Activated CD8-positive, alpha-beta memory T cell treated with anti-CD3 and anti-CD28 coated beads for 36 hours (primary cell): ENCODE measurements around the gene SPACDR. TPM values are rescaled to one million over a fixed set of nuclear protein-coding genes. Genes with fewer than 3 reads are reported as not detected.
"Not testable (repeated sequence)": the region's sequence is repeated elsewhere in the genome, so short reads cannot be mapped to it uniquely, and the experiment has no call there.

ENCODE experiments used
- CTCF ChIA-PET: fragments of 350-600 bp; sonication (Branson Sonifier 250); formaldehyde crosslinking; loops from one replicate; lab custom pipeline; 2021; ENCODE audit warnings: antibody characterized with exemption; lab: Charles Lee
- POLR2A ChIA-PET: fragments of 350-600 bp; sonication (Branson Sonifier 250); formaldehyde crosslinking; loops from one replicate; lab custom pipeline; 2021; ENCODE audit warnings: antibody characterized with exemption; lab: Charles Lee
- total RNA-seq, 2 experiments: library from RNA; stranded (reverse); gene quantifications; one replicate each; pipeline ENCODE4 v1.2.3, GENCODE V29; 2021

SPACDR gene
- total RNA-seq, 2 experiments from 2014 or later, result 1.4 to 1.6 TPM

GRCh38 chr7:100447363-100447762 is 16.7 kb downstream of the SPACDR start:
- CTCF ChIA-PET, result interaction anchor here (0.6 to 2.8 kb wide), 4 partner anchors 10 to 105 kb away, joined by 3 to 8 read pairs (median 3); partner anchors contain the start of genes PPP1R35 and TSC22D4
- POLR2A ChIA-PET, result interaction anchor here (0.6 kb wide), 1 partner anchor 253 kb away, joined by 3 read pairs; no protein-coding TSS in a partner anchor

- CTCF ChIA-PET, result interaction anchor here (0.7 to 2.8 kb wide), 5 partner anchors 9 to 39 kb away, joined by 3 to 9 read pairs (median 7); partner anchors contain the start of genes NYAP1 and PPP1R35
Observed at GRCh38 chr7:100446040-100446439, 18.0 kb downstream of the SPACDR start.

GRCh38 chr7:100444311-100445278 is 19.5 kb downstream of the SPACDR start:
- CTCF ChIA-PET, result no interaction called here
- POLR2A ChIA-PET, result interaction anchor here (0.6 kb wide), 1 partner anchor 15 kb away, joined by 5 read pairs; the partner anchor contains the start of gene MEPCE

More at GRCh38 chr7:100446040-100446439, 18.0 kb downstream of the SPACDR start:
- POLR2A ChIA-PET, result no interaction called here

GRCh38 chr7:100443096-100443840 is 20.8 kb downstream of the SPACDR start:
- CTCF ChIA-PET, result no interaction called here
- POLR2A ChIA-PET, result interaction anchor here (0.7 kb wide), 1 partner anchor 1064 kb away, joined by 7 read pairs; no protein-coding TSS in a partner anchor

- ChIA-PET CTCF (interaction anchor here (0.7 kb wide), 1 partner anchor 267 kb away, joined by 3 read pairs; no protein-coding TSS in a partner anchor), POLR2A (no interaction called here)
Observed at GRCh38 chr7:100441641-100442535, 22.2 kb downstream of the SPACDR start.

GRCh38 chr7:100439244-100439643 is 24.8 kb downstream of the SPACDR start:
- POLR2A ChIA-PET, result interaction anchor here (1.0 kb wide), 1 partner anchor 27 kb away, joined by 4 read pairs; no protein-coding TSS in a partner anchor
- CTCF ChIA-PET, result not testable (repeated sequence)

- CTCF ChIA-PET, result not testable (repeated sequence)
- POLR2A ChIA-PET, result interaction anchor here (0.6 to 1.0 kb wide), 2 partner anchors 27 to 196 kb away, joined by 4 to 13 read pairs; no protein-coding TSS in a partner anchor
Observed at GRCh38 chr7:100438731-100439130, 25.3 kb downstream of the SPACDR start.

GRCh38 chr7:100438172-100438571 is 25.9 kb downstream of the SPACDR start:
- ChIA-PET POLR2A (interaction anchor here (0.6 kb wide), 1 partner anchor 196 kb away, joined by 13 read pairs; no protein-coding TSS in a partner anchor), CTCF (interaction anchor here (2.1 to 2.4 kb wide), 2 partner anchors 9 to 13 kb away, joined by 8 read pairs; no protein-coding TSS in a partner anchor)

GRCh38 chr7:100437150-100438100 is 26.6 kb downstream of the SPACDR start:
- ChIA-PET POLR2A (interaction anchor here (0.7 to 1.0 kb wide), 5 partner anchors 13 to 355 kb away, joined by 3 to 5 read pairs (median 4); no protein-coding TSS in a partner anchor), CTCF (interaction anchor here (0.8 to 2.4 kb wide), 5 partner anchors 9 to 149 kb away, joined by 3 to 8 read pairs (median 4); partner anchors contain the start of genes FBXO24 and LRCH4)

- POLR2A ChIA-PET, result interaction anchor here (0.9 to 1.3 kb wide), 3 partner anchors 107 to 151 kb away, joined by 3 to 7 read pairs (median 3); partner anchors contain the start of gene FBXO24
- CTCF ChIA-PET, result interaction anchor here (1.3 to 2.4 kb wide), 3 partner anchors 14 to 20 kb away, joined by 3 to 8 read pairs (median 4); no protein-coding TSS in a partner anchor
Observed at GRCh38 chr7:100435401-100436304, 28.4 kb downstream of the SPACDR start.

- CTCF ChIA-PET, result interaction anchor here (0.7 to 1.4 kb wide), 4 partner anchors 16 to 124 kb away, joined by 3 to 4 read pairs (median 4); no protein-coding TSS in a partner anchor
- POLR2A ChIA-PET, result interaction anchor here (0.8 kb wide), 1 partner anchor 19 kb away, joined by 3 read pairs; no protein-coding TSS in a partner anchor
Observed at GRCh38 chr7:100434297-100435144, 29.5 kb downstream of the SPACDR start.

GRCh38 chr7:100433592-100434296 is 30.3 kb downstream of the SPACDR start:
- POLR2A ChIA-PET, result no interaction called here
- CTCF ChIA-PET, result interaction anchor here (1.4 kb wide), 1 partner anchor 49 kb away, joined by 4 read pairs; no protein-coding TSS in a partner anchor

GRCh38 chr7:100433276-100433591 is 30.8 kb downstream of the SPACDR start:
- CTCF ChIA-PET, result no interaction called here
- POLR2A ChIA-PET, result no interaction called here
